HG02623 (cell line): ENCODE results near the gene CHPF2.

Experiments
- ATAC-seq: cut with Tn5 transposase; IDR thresholded peaks from one replicate; pipeline ENCODE4 v1.9.1; 2021; ENCODE audit warnings: moderate library complexity; ENCODE audit not compliant: unreplicated experiment

Gene CHPF2, protein sequence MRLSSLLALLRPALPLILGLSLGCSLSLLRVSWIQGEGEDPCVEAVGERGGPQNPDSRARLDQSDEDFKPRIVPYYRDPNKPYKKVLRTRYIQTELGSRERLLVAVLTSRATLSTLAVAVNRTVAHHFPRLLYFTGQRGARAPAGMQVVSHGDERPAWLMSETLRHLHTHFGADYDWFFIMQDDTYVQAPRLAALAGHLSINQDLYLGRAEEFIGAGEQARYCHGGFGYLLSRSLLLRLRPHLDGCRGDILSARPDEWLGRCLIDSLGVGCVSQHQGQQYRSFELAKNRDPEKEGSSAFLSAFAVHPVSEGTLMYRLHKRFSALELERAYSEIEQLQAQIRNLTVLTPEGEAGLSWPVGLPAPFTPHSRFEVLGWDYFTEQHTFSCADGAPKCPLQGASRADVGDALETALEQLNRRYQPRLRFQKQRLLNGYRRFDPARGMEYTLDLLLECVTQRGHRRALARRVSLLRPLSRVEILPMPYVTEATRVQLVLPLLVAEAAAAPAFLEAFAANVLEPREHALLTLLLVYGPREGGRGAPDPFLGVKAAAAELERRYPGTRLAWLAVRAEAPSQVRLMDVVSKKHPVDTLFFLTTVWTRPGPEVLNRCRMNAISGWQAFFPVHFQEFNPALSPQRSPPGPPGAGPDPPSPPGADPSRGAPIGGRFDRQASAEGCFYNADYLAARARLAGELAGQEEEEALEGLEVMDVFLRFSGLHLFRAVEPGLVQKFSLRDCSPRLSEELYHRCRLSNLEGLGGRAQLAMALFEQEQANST

DNA sequence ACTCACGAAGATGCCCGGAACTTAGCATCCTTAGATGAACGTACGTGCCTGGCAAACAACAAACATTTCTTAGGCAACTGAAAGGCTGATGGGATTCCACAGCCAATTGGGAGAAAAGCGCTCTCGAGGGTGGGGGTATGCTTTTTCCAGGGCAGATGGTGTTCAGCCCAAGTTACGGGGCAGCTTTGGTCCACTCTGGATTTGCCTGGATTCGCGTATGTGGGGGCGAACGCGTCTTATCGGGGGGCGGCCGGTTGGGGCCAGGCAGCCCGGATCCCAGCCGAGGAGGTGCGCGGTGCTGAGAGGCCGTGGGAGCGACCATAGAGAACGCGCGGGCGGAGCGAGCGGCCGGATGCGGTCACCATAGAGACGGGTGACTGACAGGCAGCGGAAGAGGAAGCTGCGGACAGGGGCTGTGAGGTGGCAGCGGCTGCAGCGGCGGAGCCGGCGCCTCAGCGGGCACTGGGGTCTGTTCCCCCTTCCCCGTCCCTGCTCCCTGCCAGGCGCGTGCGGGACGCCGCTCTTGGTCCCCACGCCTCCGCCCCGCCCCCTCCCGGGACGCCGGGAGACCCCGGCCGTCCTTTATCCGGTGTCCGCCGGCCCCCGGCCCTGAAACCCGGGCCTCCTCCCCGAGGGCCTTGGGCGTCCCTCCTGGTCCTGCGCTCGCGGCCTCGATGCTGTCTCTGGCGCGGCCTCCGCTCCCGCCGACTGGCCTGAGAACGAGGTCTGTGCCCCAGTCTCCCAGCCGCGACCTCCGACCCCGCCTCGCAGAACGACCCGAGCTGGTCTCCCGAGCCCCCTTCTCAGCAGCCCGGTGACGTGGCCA is at the start of gene CHPF2:
Gene CHPF2 (plus strand): TSS at position 393 of the 826 bp plus-strand sequence. CDS start 1,529 bp downstream, outside the sequence.
- peak; percentile 98 for ATAC-seq

DNA sequence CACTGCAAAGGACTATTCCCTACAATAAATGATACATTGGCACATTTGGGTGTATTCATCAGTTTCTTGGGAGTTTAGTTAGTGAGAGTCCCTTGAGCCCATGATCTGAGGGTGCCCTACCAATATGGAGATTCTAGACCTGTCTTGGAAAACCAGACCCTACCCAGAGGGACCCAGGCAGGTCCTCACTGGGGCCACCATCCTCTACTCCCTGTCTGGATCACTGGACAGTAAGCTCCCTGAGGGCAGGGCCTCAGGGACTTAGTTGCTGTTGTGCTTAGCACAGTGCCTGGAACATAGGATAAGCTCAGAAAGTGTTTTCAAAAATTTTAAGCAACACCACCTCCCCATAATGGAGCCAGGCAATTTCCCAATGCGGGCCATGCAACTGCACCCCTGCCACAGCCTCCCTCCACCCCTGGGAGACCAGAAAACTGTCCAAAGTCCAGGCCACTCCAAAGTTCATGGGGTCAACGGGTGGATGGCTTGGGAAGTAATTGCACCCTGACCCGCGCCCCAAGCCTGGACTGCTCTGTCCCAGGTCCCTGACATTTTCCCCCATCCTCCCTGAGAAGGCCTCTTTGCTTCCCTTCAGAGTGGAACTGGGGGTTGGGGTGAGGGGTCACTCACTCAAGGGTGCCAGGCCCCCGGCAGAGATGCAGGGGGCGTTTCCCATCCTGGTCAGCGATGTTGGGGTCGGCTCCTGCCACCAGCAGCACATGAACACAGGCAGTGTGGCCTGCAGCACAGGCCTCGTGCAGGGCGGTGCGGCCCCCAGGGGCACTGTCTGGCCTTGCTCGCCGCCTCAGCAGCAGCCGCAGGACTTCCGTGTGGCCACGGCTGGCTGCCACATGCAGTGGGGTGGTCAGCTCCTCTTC is 46.3 kb upstream of the CHPF2 start:
- no peak for ATAC-seq

DNA sequence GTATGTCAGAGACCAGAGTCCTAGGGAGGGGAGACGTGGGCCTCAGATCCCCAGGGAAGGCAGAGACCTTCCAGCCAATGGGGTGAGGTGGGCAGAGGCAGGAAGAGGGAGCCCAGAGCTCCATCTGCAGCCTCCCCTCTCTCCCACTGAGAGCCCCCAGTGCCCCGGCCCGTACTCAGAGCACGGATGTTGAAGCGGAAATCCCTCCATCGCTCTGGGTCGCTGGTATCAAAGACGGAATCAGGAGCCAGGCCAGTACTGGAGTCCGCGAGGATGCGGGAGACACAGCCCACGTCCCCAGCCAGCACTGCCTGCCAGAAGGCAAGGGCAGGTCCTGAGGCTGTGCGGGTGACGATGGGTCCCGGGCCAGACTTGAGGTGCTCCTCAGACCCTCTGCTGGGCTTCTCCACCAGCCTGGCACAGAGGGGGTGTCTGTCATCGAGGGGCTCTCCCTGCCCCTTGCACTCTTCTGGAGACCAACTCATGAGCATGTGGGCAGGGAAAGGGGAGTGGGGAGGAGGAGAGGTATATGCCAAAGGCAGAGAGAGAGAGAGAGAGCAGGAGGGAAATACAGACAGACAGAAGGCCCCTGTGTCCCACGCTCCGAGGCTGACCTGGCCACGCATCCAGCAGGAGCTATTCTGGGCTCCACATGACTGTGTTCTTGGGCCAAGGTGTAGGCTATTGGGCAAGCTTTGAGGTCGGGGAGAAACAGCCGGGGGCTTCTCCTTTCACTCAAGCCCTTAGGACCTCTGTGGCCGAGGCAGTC is 45.5 kb upstream of the CHPF2 start, which contains the start of gene ASB10:
Gene ASB10 (minus strand): TSS at position 611 of the 769 bp plus-strand sequence. CDS start 120 bp downstream, at position 491.
- no peak for ATAC-seq

DNA sequence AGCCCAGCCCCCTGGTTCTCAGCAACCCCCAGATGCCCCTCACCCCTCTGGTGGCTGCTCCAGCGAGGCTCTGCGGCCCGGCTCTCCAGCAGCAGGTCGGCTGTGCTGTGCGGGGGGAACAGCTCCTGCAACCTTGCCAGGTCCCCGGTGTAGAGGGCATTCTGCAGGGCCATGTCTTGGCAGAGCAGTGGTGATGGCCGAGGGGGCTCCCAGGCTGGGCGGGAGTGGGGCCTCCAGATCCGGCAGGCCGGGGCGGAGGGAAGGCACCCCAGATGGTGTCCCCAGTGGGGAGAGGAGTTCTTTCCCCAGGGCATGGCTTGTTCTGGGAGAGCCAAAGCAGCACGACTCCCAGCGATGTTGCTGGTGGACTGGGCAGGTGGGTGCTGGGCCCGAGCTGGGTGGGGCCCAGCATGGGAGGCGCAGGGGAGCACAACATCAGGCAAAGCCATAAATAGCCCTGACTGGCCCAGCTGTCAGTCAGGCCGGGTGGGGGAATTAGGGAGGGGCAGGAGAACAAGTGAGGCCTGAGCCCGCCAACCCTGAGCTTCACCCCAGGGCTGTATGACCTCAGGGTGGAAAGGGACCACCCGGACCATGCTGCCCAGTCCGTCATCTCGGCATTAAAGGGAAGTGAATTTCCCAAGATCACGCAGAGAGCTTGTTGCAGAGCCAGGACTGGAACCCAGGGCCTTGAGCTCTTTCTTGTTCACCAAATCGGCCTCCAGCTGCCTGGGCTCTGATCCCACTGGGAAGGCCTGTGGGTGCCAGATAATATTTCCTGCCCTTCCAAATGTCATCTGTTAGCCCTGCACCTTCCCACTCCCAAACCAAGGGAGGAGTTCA is 44.7 kb upstream of the CHPF2 start:
- ATAC-seq, result no peak

DNA sequence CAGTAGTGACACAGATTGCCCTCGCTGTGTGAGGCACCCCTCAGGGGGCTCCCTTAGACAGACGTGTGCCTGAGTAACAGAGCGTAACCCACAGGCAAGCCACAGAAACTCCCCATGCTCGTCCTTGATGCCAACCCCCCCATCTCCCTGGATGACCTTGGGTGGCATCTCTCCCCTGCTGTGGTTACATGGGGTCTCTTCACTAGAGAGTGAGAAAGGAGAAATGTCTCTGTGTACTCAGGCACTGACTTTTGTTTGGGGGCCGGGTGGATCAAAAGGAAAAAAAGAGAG is 44.1 kb upstream of the CHPF2 start:
- no peak for ATAC-seq

DNA sequence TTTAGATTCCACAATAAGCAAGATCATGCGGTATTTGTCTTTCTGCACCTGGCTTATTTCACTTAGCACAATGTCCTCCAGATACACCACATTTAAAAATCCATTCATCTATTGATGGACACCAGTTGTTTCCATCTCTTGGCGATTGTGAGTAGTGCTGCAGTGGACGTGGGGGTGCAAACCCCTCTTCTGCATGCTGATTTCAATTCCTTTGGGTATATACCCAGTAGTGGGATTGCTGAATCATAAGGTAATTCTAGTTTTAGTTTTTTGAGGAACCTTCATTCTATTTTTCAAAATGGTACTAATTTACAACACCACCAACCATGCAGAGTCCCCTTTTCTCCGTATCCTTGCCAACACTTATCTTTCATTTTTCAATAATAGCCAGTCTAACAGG is 43.2 kb upstream of the CHPF2 start:
- no peak for ATAC-seq

DNA sequence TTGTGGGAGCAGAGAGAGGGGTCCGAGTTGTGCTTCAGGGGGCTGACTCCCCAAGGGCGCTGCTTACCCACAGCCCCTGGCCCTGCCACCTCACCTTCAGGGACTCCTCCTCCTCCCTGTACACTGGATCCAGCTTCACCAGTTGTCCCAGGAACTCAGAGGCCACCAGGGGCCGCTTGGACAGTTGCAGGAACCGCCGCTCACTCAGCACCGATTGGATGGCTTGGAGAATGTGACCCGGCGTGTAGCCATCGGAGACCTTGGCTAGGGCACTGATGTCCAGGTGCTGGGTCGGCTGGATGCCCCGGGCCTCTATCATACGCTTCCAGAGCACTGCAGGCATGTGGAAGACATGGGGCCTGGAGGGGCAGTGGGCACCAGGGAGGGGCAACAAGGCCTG is 40.7 kb upstream of the CHPF2 start:
- ATAC-seq, result no peak

DNA sequence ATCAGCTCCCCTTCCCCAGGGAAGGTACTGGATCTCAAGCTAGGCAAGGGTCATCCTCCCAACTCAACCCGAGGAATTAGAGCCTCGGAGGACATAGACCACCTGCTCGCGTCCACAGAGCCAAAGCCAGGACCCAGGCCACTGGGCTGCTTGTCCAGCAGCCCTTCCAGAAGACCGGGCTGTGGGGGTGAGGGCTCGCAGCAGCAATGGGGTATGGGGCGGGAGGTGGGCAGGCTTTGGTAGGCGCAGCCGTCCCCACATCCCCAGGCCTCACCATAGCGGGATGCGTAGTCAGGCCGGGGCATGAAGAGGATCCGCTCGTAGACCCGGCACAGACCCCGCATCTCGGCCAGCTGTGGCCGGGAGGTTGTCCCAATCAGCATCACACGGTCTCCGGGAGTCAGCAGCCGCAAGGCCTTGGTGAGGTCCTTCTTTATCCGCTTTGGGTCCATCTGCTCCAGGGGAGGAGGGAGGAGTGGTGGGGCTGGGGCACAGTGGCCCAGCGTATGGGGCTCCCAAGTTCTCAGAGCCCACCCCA is 40.2 kb upstream of the CHPF2 start:
- ATAC-seq, result no peak

DNA sequence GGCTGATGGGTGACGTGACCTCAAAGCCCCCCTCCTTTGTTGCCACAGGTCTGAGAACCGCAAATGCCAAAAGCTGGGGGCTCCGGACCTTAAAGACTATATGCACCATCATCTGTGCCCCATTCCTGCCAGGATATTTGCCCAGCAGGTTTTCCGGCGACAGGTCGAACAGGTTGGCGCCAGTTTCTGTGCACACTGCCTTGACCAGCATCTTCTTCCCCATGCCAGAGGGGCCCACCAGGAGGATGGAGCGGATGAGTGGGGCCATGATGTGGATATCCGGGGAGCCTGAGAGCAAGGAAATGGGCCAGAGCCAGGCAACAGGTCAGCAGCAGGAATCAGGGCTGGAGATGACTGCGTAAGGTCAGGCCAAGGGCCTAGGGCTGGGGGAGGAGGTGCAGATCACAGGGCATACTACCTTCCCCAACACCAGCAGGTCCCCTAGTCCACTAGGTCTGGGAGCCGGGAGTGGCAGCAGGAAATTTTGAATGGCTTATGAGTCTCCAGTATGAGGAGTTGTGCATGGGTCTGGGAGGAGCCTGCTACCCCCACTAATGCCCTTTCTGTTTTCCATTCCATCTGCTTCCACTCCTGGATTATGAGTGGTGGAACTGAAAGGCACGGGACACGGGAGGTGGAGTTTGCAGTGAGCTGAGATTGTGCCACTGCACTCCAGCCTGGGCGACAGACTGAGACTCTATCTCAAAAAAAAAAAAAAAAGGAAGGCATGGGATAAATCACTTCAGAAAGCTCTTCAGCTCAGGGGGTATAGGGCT is 38.9 kb upstream of the CHPF2 start:
- ATAC-seq, result no peak

DNA sequence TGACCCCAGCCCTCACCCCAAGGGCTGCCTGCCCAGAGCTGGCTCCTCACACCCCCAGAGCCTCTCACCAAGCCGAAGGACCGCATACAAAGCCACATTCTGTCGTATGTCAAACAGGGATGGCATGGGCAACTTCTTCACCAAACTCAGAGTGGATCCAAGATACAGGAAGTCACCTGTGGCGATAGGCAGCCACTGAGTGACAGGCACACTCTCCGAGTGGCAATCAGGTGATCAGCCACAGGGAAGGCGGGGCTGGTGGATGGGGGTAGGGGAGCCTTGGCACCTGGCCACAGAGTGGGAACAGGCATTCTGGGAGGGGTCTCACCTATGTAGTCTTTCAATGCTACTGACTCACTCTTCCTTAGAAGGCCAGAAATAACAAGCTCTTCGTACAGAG is 38.1 kb upstream of the CHPF2 start:
- ATAC-seq, result no peak

DNA sequence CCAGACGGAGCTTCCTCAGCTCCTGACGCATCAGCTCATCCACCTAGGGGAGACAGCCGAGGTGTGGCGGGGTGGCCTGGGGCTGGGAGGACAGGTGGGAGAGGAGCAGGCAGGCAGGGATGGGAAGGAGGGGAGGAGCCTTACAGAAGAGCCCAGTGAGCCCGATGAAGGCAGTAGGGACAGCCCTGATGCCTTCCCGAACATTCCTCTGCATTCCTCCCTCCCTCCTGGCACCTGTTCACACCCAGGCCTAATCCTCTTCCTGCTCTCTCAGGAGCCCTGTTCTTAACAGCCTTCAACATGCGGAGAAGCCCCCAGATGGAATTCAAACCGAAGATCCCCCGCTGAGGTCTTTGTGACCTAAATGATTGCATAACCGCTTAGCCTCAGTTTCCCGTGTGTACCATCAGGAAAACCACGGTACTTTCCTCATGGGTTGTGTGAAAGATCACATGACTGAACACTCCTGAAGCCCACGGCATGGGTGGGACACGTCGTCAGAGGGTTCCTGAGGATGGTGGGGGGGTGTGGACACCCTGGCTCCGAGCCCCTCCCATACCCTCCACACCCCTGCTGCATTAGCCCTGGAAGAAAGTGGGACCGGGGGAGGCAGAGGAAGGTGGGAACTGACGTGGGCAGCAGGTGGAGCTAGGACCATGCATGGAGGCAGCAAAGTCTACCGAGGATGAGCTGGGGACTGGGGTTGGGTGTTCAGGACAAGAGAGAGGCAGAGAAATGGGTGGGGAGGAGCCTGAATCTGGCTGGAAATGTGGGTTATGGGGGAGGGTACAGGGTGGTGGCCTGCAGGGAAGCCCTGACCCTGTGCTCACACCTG is 36.5 kb upstream of the CHPF2 start:
- no peak for ATAC-seq

DNA sequence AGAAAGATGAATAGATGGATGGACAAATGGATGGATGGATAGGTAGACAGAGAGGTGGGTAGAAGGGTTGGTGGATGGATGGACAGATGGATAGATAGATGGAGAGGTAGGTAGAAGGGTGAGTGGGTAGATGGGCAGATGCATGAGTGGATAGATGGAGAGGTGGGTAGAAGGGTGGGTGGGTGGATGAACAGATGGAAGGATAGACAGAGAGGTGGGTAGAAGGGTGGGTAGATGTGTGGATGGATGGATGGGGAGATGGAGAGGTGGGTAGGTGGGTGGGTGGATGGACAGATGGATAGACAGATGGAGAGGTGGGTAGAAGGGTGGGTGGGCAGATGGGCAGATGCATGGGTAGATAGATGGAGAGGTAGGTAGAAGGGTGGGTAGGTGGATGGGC is 34.4 kb upstream of the CHPF2 start:
- no peak for ATAC-seq

DNA sequence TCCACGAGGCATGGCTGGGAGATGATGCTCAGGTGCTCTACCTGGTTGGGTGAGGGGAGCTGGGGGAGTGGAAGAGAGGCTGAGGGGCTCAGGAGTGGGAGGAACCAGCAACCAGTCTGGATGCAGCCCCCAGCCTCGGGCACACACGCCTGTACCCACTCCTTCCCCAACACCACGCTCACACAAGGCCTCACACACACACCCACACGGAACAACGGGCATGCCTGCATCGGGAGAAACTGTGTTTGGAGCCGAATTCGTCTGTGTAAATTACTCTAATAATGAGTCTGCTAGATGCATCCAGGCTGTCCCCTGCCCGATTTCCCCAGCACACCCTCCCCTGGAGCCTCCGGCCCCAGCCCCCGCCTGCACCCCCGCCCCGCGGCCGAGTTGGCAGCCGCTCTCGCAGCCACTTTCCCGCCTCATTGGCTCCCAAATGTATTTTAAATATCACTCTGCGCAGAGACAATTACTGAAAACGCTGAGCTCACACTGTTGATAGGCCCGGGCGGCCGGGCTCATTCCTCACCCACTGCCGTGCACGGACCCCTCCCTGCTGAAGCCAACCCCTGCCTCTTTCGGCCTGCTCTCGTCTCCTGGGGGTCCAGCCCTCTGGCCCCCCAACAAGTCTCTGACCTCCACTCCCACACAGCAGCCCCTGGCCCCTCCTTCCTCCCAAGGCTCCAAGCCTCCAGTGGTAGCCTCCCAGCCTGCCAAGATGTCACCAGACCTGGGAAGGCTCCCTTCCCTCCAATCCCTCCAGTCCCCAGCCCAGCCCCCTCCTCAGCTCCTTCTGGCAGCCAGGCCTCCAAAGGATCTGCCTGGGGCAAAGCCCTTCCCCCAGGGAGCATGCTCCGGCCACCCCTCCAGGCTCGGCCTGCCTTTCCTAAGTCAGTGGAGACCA is 33.1 kb upstream of the CHPF2 start:
- no peak for ATAC-seq

DNA sequence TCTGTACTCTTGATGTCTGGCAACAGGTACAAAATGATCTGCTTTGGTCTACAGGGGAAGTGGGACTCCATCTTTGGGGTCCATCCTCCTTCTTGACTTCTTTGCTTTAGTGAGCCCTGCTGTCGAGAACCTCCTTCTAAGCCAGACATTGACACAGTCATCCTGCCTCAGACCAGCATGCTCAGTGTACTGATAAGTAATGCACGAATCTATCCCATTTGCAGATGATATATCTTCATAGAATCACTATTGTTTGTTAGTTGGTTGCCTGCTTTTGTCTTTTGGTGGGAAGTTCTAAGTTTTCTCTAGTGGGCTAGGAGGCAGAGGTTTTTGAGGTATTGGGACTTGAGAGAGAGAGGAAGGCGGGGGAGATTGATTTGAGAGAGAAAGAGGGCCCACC is 30.9 kb upstream of the CHPF2 start:
- ATAC-seq, result no peak

DNA sequence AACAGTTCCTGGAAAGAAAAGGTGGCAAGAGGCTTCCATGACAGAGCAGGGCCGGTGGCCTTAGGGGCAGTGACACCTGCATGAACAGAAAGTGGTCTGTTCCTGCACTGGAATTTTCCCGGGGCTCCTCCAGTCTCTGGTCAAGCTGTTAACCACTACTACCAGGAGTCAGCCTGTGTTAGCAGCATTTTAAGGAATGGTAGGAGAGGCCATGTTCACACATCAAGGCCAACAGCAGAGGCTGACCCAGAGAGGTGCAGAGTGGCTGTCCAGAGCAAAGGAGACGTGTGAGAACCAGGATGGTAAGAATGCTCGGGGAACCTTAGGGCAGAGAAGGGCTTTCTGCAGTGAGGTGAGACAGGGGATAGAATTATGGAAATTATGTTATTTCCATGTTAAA is 30.5 kb upstream of the CHPF2 start:
- ATAC-seq, result no peak

DNA sequence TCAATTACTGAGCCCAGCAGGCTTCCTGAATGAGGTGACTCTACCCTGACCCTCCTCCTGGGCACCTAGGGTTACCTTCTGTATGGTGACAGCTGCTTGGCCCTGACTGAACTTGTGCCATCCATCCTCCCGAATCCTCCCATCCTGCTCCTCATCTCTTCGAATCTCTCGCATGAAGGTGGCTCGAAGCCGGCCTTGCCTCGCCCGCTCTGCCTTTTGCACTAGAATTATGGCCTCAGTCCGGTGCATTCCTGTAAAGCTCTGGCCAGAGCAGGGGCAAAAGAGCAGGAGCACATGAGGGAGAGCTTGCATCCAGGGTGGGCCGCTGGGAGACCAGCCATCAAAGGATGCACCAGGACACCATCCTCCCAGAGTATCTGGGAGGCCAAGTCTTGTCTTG is 29.4 kb upstream of the CHPF2 start:
- ATAC-seq, result no peak
